Smooth muscle cell of the brain vasculature (primary cell): Measurements from ENCODE around the gene PLA2G4F.

ENCODE experiments used
- DNase-seq: peaks from one replicate; pipeline ENCODE4 v3.0.0-alpha.2; 2012; ENCODE audit warnings: low read depth, low spot score

PLA2G4F gene

DNA sequence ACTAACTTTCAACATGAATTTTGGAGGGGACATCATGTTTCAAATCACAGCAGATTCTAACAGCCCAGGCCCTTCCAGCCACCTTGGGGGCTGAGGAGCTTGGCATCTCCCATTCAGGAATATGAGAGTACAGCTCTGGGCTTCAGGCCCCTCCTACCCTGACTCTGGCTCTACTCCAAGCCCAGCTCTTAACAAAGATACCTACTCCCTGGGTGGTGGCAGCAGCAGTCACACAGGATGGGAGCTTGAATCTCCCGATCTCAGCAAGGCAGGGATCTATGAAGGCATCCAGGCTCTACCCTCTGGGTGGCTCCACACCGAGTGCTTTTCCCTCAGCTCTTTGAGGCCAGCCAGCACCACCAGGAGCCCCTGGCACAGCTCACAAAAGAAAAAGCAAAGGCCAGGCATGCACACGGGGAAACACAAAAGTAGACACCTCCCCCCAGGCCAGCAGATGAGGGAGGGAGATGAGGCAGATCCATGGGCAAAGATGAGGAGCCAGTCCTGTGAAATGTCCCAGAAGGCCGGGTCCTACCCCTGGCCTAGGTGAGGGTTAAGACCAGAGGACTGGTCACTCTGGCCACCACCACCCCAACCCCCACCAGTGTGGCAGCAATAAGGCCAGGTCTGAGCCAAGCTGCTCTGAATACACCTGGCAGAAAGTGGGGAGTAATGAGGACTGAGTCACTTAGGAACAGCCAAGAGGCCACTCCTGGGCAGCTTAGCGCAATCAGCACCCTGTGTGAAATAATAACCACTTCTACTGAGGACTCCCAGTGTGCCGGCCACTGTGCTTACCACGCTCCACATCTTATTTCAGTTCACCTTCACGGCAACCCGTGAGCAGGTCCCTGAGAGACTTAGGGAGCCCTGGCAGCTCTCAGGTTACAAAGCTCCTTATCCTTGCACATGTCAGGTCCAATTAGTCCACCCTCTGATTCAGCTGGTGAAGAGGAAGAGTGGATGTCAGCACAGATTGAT is 24.3 kb downstream of the PLA2G4F start:
- DNase-seq, result no peak

DNA sequence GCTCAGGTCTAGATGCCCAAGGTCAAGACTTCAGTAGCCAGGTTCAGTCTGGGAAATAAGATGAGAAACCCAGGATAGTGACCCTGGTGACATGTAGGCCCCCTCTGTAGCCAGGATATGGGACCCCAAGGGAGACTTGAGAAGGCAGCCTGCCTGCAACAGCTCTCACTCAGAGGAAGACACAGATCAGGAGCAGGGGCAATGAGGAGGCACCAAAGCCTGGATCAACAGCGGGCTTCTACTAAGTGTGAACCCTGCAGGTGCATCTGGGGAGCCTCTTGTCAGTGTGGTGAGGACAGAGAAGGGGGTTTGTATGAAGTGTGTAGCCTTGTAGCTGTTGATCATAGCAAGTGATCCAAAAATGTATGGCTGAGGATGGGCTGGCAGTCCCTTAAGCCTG is 25.4 kb downstream of the PLA2G4F start:
- no peak for DNase-seq

DNA sequence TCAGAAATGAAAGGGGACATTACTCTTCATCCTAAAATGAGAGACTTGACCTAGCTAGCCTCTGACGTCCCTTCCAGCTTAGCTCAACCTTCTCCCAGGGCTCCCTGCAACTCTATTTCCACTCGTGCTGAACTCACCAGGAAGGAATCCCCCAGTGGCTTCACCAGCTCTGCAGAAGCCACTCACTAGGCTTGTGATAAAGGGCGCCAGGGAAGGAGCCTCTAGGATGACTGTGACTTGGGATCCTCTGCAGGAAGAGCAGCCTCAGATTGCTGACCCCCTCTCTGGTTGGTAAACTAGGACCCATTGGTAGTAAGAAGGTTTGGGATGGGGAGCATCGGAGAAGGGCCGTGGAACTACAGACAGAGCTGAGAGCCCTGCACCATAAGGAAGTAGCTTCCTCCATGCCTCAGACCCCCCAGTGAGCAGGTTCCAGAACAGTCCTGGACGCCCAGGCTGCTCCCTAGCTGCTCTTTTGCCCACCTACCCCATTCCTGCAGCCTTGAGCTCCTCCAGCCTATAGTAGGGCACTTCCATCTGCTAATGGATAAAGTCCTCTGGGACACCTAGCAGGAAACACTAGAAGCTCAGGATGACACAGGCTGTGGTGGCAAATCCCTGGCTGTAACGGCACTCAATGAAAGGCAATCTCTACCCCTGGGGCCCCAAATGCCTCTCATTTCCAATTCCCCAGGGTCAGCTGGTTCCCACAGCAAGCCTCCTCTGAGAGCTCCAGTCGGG is 26.0 kb downstream of the PLA2G4F start:
- no peak for DNase-seq

DNA sequence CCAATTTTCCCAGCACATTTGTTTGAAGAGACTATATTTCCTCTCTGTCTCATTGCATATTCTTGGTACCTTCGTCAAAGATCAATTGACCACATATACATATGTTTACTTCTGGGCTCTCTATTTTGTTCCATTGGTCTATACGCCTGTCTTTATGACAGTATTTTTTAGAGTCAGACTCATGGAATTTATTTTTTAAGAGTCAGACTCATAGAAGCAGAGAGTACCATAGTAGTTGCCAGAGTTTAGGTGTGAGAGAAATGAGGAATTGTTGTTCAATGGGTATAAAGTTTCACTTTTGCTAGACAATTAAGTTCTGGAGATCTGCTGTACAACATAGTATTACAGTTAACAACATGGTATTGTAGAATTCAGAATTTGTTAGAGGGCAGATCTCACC is 27.1 kb downstream of the PLA2G4F start:
- DNase-seq, result no peak

- DNase-seq, result no peak
Measured at GRCh38 chr15:42128476-42128875, 28.0 kb downstream of the PLA2G4F start.

DNA sequence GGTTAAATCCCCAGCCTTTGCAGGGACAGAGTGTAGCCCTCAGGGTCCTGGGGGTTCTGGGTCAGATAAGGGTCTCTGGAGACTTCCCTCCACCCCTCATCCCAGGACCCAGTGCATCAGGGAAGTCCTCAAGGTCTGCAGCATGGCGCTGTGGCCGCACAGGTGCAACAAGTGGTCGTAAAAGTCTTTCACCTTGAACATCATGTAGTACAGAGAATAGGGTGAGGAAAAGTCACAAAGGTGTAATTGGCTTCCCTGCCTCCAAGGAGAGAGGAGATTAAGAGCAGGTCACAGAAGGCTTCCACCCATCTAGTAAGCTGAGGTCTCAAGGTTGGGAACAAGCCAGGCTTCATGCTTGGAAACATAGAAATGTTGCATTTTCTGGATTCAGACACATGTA is 32.9 kb downstream of the PLA2G4F start:
- DNase-seq, result no peak

DNA sequence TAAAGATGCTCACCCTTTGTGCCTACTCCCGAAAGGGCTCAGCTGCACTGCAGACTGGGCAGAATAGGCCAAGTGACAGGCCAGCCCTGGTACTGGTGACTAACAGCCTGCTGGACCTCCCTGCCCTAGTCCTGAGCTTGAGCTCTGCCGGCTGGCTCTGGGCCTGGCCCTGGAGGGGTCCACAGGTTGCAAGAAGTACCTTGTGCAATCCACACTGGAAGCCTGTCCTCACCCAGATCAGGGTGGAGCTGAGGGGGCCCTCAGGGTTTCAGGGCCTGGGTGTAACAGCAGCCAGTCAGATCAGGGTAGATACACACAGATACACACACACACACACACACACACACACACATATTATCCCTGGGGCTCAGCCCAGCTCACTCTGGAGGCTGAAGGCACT is 34.8 kb downstream of the PLA2G4F start:
- no peak for DNase-seq

DNA sequence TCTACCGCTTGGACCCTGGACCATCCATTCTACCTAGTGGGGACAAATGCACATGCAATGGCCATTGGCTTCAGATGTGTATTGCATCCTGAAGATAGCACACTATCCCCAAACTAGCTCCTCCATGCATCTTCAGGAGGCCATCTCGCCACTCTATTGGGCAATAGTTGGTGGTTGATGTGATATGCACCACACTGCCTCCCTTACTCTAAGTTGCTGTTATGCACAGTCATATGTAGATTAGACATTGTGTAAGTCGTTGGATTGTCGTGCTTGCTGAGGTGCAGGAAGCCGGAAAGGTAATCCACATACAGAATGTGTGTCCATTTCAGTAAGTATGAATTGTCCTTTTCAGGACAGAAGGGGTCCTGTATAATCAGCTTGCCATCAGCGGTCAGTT is 35.4 kb downstream of the PLA2G4F start:
- DNase-seq, result no peak

DNA sequence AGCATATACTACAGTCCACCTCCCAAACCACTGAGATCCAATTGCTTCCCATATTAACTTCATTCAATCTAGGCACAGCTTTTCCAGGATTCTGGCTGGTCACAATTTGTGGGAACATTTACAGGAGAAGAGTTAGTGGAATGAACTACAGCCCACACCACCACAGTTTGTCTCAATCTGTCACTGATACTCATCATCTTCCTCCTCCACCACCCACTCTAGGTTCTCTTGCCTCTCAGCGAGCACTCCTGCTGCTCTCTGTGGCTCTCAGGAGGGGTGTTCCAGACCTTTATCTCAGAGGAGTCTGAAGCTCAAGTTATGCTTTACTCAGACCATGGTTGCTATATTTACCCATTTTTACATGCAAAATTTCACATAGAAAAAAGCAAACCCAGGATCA is 36.2 kb downstream of the PLA2G4F start:
- DNase-seq, result no peak

DNA sequence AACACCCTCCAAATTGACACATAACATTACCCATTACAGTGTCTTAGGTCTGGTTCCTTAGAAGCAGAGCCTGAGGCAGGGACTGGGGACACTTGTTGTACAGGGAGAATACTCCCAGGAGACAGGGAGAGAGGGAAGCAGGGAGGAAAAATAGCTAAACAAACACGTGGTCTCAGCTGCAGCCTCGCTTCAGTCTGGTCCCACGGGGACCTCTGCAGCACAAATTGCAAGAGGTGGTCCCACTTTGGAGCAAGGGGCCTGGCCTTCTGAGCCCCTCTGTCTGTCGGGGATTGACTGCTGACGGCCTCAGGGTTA is 37.0 kb downstream of the PLA2G4F start:
- DNase-seq, result no peak

- no peak for DNase-seq
Measured at GRCh38 chr15:42118650-42119445, 37.6 kb downstream of the PLA2G4F start.

- DNase-seq, result no peak
Measured at GRCh38 chr15:42111924-42112323, 44.5 kb downstream of the PLA2G4F start.

GRCh38 chr15:42110367-42110766 is 46.1 kb downstream of the PLA2G4F start:
- DNase-seq, result no peak

- no peak for DNase-seq
Measured at GRCh38 chr15:42108806-42109205, 47.6 kb downstream of the PLA2G4F start.

DNA sequence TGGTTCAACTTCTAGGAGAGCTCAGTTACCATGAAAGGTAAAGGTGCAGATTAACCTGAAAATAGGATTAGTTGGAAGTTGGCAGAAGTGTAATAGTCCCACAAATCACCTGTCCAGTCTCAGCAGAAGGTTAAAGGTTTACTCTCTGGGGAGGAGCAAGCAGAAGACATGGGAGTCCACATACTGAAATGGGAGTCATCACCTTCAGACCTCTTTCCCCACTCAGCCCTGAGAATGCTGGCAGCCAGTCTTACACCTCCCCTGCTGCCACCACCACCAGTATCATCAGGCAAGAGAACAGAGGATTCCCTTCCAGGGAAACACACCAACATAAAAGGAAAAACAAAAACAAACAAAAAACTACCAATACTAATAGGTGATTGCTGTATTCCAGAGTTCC is 48.2 kb downstream of the PLA2G4F start:
- no peak for DNase-seq

DNA sequence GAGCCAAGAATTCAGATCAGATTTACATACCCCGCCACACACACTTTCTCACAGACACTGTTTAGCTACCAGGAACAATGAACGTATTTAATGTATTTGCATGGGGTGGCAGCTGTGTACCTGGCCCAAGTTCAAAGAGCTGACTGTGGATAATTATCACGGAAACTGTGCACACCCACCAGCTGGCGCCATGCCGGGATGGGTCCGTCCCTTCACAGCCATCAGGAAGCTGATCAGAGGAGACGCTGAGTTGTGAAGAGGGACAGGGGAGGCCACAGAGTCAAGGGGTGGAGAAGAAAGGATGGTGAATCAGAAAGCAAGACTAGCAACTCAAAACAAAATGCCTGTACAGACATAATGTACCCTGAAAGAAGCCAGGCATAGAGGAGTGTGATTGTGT is 49.0 kb downstream of the PLA2G4F start:
- no peak for DNase-seq

DNA sequence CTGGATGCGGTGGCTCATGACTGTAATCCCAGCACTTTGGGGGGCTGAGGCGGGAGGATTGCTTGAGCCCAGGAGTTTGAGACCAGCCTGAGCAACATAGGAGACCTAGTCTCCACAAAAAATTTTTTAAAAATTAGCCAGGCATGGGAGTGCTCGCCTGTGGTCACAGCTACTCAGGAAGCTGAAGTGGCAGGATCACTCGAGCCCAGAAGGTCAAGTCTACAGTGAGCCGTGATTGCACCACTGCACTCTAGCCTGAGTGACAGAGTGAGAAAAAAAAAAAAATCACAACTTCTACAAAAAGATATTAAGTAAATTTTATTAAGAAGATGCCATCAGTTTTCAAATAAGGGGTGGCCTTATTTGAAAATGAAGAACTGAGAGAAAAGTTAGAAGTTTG is 50.1 kb downstream of the PLA2G4F start:
- DNase-seq, result no peak

- DNase-seq, result no peak
Measured at GRCh38 chr15:42104095-42104891, 52.1 kb downstream of the PLA2G4F start.

DNA sequence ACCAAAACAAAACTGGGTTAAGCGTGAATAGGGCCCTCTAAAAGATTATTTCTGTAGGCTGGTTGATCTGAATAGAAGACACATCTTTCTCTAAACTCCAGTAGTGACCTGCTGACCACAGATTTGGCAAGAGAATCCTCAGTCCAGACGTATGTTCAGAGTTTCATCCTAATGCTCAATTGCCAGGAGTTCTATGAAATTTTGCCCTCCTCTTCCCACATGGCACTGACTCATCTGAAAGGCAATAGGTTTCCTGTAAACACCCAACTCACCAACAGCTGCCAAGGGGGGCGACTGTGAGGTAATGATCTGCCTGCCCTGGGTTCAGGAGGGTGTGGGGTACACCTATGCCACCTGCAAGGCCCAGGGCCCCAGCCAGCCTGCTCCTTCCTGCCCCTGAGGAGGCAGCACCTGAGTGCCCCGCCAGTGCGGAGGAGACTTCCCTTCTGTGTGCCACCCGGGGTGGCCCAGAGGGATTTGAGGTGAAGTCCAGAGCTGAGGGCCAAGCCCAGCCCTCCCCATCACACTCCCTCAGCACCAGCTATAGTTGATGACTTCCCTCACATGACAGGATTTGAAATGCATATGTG is 53.7 kb downstream of the PLA2G4F start:
- DNase-seq, result no peak

DNA sequence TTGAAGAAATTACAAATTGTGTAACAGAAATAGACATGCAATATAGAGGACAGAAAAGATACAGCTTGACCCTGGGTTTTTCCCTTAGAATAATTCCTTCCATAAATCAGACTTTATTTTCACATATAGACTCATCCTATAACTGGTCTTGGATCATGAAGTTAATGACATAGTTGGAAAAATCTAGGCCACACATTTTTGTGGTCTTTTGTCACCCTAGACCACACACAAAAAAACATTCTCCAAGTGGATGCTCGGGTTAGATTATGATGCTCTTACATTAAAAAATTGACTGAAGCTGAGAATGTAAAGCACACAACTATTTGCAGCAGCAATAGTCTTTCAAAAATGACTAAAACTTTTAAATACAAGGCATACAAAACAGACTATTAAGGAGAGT is 54.6 kb downstream of the PLA2G4F start:
- no peak for DNase-seq
